ENCODE measurements around the gene TIE1. TPM values are rescaled to one million over a fixed set of nuclear protein-coding genes. Genes with fewer than 3 reads are reported as not detected.

The TIE1 gene
- total RNA-seq, 1 donor from 2014 or later = 1,392 TPM

DNA sequence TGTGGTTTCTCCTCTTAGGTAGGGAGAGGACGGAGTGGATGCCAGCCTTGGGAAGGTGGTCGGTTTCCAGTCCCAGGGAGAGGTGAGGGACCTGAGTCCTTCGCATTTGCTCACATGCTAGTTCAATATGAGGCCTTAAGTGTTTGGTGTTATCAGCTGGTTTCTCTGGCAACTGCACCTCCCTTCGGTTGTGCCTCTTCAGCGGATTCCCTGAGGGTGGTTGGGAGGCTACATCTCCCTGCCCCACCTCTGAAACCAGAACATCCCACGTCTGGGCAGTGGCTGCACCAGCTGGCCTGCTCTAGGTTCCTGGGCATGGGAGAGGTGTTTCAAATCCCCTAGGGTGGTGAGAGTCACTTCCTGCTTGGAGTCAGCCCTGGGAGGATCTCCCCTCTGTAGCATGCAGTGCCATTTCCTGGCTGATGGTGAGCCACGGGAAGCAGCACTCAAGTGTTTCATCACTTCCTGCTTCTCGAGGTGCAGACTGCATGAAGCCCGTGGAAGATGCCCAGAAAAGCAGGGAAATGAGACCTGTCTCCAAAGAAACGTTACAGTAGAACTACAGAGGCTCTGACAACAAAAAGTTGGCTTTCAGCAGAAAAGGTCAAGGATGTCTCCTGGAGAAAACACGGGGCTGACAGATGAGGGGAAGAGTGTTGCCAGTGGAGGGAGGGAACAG is 26.5 kb upstream of the TIE1 start:
- DNase-seq = peak; percentile 84

DNA sequence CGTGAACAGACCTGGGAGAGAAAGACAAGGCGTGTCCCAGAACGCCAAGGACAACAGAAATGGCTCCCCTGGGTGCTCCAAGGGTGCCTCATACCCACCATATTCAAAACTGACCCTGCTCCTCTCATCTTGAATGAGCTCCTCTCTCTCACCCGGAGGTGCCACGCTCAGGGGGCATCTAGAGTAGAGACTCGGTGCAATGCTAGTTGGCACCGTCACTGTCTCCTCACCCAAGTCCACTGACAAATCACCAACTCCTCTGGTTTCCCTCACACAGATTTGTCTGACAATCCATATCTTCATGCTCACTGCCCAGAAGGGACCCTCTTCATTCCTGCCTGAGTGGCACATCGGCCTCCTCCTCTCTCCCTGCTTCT is 26.0 kb upstream of the TIE1 start:
- no peak for DNase-seq

DNA sequence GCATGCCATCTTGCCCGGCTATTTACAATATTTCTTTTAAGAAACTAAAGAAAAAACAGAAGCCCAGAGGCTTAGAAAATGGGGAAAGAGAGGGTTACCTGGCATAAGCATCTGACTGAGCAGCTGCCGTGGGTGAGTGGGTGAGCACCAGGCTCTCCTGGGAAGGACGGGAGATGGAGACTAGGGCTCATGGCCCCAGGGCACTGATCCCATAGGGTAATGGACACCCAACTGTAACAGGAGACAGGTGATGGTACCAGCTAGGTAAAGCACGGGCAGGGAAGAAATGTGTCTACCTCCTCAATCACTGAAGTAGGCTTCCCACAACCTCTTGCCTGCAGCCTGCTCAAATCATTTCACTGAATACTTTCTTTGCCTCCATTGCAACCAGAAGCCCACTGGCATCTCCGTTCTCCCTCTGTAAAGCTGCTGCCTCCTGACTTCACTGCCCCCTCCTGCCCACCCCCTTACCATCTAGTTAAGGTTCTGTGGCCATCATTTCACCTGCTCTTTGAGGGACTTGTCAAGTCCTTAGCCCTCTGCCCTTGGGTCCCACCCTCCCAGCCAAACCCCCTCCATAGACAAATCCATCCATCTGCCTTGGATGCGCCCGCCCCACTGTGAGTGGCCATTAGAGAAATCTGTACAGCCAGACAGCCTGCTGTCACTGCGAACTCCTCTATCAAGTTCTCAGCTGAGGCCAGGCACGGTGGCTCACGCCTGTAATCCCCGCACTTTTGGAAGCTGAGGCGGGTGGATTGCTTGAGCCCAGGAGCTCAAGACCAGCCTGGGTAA is 24.8 kb upstream of the TIE1 start:
- DNase-seq = no peak

DNA sequence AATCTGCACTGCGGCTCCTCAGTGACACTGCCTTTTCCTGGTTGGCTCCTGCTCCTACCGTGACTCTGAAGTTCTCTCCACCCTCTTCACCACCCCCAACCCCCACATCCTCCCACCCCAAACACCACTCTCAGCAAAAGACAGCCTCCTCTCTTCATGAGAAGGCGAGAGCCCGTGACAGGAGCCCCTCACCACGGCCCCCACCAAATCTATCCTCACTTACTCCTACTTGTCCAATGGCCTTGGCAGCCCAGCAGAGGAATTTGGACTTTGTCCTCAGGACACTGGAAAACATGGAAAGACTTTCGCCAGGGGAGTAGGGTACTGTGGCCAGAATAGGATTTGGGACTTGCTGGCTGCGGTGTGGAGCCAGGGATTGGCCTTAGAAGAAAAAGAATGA is 24.1 kb upstream of the TIE1 start:
- DNase-seq = no peak

DNA sequence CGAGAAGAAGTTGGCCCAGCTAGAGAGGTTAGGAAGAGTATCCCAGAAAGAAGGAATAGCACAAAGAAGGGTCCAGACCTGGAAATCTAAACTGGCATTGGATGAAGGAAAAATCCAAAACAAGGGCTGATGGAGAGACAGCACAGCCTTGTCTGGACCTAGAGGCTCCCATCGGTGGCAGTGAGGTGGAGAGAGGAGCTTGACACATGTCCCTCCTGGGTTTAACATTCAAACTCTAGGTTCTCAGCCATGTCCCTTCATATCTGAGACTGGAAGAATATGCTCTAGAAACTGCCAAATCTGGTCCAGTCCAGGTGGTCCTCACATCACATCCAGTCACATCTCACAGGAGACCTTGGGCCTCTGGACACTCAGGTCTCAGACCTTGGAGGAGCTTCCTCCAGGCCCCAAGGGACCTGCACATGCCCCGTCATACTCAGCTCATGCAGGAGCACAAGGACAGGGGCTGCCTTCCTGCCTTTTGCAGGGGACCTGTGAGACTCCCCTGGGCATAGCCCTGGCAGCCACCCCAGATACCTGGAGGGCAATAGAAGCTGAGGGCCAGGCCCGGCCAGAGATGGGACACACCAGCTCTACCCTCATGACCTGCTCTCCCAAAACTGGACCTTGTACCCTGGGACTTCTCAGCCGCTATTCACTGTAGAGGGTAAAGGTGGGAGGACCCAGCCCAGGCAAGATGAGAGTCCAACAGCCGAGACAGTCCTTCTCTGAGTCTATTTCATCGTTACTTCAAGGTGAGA is 23.5 kb upstream of the TIE1 start:
- DNase-seq = no peak

GRCh38 chr1:43279161-43279560 is 21.6 kb upstream of the TIE1 start:
- DNase-seq = no peak

DNA sequence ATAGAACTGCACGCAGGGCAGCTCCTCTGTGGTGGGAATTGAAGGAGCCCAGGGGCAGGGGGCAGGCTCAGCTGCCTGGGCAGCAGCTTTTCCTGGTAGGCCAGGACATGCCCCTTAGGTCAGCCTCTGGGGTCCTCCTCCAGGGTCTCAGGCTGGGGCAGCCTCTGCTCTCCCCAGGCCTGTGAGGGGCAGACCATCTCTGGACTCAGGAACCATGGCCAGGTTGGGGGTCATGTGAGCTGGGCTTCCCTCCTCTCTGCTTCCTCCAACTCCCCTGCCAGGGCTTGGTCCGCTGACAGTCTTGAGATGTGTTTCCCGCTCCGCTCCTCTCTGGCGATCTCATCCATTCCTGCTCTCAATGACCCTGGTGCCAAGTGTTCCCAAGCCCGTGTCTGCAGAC is 21.1 kb upstream of the TIE1 start:
- no peak for DNase-seq

DNA sequence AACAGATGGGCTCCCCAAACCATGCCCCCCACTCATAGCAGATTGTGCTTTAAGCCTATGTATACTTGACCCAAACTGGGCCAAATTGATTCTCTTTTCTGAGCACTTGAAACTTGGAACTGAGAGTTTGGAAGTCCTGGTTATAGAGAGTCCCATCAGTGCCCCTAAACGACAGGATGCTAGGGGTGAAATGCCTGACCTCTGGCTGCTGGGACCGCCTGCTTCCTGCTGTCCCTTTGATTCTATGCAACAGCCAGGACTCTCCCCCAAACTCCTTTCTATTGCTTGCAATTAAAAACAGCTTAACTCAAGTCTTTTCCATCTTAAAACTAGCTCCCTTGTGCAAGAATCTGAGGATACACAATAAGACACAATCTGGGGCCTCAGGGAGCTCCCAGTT is 20.1 kb upstream of the TIE1 start:
- DNase-seq = no peak

DNA sequence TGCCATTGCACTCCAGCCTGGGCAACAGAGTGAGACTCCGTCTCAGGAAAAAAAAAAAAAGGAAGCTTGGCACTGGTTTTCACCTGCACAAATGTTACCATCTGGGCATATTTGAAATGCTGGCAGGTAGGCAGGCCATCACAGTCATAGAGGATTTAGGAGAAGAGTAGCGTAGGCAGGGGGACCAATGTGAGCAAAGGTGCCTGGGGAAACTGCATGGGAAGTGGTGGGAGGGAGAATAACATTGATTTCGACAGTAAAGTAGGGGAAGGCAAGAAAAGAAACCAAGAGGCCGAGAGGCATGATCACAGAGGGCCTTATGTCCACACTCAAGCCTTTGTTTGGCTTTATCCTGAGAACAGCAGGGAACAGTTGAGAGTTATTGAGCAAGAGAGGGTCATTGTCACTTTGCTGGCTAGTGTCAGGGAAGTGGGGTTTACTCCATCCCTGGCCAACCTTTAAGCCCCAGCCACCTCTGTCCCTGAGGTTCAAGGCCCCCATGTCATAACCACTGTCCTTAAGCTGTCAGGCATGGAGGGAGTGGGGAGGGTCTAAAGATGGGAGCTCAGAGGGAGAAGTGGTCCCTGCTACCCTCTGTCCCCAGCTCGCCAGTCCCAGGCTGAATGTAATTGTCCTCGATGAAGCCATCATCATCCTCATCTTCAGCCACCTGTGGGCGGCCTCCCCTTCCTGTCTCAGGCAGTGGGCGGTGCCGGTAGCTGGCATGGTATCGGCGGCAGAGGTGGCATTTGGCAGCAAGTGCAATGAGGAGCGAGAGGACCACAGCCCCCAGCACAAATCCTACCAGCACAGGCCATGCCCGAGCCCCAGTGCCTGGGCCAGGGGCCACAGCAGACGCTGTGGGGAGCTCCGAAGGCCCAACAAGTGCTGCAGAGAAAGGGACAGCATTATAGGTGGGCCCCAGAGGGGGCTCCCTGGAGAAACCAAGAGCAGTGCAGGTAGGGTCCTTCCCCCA is 18.3 kb upstream of the TIE1 start:
- no peak for DNase-seq

GRCh38 chr1:43284065-43284464 is 16.7 kb upstream of the TIE1 start:
- no peak for DNase-seq

DNA sequence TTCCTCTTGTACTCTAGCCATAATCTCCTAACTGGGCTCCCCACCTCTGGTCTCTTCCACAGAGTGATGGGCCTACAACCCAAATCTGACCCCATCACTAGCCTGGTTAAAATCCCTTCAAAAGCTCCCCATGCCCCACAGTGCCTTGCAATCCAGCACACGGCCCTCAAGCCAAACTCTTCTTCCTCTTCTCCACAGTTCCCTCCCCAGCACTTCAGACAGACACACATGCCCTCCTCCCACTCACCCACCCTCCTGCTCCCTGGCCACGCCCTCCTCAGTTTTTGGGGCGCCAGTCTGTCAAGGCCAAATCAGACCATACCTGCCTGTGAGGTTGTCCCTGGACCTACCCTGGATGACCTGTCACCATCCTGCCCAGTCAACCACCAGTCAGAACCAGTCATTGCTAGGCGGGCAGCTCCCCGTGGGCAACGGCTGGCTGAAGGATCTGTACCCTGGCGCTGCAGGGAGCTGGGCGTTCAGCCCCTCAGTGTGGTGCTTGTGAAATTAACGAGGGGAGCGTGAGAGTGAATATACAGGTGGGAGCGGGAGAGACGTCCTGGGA is 16.2 kb upstream of the TIE1 start:
- no peak for DNase-seq

DNA sequence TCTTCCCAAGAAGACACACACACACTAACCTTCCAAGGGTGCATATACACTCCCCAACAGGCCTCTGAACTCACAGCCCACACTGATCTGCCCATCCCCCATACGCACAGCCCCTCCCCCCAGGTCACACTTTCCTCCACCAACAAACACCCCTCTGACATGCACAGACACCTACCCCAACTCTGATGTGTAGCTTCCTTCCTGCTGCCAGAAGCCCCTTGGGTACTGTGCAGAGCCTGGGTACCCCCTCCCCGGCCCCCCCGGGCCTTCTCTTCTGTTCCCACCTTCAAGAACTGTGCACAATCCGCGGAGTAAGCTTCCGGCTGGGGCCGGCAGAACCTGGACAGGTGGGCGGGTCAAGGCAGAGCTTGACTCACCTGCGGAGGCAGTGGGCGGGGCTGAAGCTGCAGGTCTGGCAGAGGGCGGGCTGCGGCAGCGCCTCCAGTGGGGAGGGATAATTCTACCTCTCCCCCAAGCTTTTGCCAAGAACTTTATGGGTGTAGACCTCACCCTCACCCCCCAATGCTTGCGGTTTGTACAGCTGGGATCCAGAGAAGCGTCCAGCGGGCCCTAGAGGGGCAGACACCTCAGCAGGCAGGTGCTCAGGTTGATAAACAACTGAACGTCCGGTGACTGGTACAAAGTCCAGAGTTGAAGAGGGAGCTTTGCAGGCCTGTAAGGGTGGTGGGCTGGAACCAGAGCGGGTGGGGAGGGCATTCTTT is 15.4 kb upstream of the TIE1 start, which contains the start of gene C1orf210:
C1orf210 (minus strand) TSS at position 313 of the 722 bp plus-strand sequence. CDS start 2,311 bp downstream, outside the sequence.
- DNase-seq = no peak

GRCh38 chr1:43286115-43286514 is 14.7 kb upstream of the TIE1 start:
- DNase-seq = no peak

- no peak for DNase-seq
Measured at GRCh38 chr1:43286533-43286932, 14.2 kb upstream of the TIE1 start.

DNA sequence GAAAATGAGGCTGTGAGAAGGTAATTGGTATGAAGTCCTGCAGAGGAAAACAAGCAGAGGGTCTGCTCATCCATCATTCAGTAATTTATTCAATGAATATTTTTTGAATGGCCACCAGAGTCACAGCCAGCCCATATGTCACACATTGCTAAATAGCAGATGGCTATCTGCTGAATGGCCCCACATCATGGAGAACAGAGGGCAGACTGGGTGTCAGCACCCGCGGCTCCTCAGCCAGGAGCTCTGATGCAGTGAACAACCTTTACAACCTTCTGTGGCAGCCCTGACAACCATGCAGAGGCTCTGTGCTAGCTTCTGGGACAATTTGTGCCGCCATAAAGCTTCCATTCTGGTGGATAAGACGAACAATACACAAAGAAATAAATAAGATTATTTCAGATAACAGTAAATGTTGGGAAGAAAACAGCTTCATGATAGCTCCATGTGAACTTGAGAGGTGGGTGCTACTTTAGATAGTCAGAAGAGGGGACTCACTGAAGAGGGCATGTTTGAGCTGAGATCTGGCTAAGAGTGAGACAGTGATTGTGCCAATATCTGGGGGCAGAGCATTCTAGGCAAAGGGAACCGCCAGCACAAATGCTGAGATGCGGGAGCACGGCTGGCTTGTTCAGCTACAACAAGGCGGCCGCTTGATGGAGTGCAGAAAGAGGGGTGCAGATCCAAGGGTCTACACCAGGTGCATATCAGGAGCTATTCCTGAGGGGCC is 12.6 kb upstream of the TIE1 start:
- DNase-seq = no peak

GRCh38 chr1:43288785-43289706 is 11.7 kb upstream of the TIE1 start:
- DNase-seq = no peak

GRCh38 chr1:43292216-43292615 is 8.6 kb upstream of the TIE1 start:
- DNase-seq = no peak

GRCh38 chr1:43292679-43293078 is 8.1 kb upstream of the TIE1 start:
- no peak for DNase-seq

- DNase-seq = no peak
Measured at GRCh38 chr1:43293176-43293575, 7.6 kb upstream of the TIE1 start.

Data from dermis blood vessel endothelial cell (primary cell).